Mesothelial cell of epicardium (in vitro differentiated cells): Measurements from ENCODE around the gene POC5. TPM values are rescaled to one million over a fixed set of nuclear protein-coding genes. Genes with fewer than 3 reads are reported as not detected.

ENCODE experiments used
- DNase-seq, 2 experiments: peaks; one replicate each; pipeline ENCODE4 v3.0.0; 2021; ENCODE audit warnings: low spot score in 2 of 2; ENCODE audit not compliant: unreplicated experiment in 2 of 2
- H3K27ac Mint-ChIP-seq: 2 replicates; pipeline ENCODE4 v1.8.0; 2021; ENCODE audit warnings: mixed read lengths
- H3K27me3 Mint-ChIP-seq: 2 replicates; pipeline ENCODE4 v1.8.0; 2021; ENCODE audit warnings: low read depth, mixed read lengths
- H3K36me3 Mint-ChIP-seq: 2 replicates; pipeline ENCODE4 v1.8.0; 2021; ENCODE audit warnings: mixed read lengths
- H3K4me1 Mint-ChIP-seq: 2 replicates; pipeline ENCODE4 v1.8.0; 2021; ENCODE audit warnings: mixed read lengths
- H3K4me3 Mint-ChIP-seq: 2 replicates; pipeline ENCODE4 v1.8.0; 2021; ENCODE audit warnings: mild to moderate bottlenecking, moderate library complexity, mixed read lengths
- H3K9me3 Mint-ChIP-seq: 2 replicates; pipeline ENCODE4 v1.8.0; 2021; ENCODE audit warnings: mixed read lengths
- total RNA-seq: library from RNA; stranded (reverse); gene quantifications from 3 replicates; pipeline ENCODE4 v1.2.1, GENCODE V29; 2021
- TF ChIP-seq, protein P1 (sequence below): fragments of 200-600 bp; sonication (generic); IDR thresholded peaks from one replicate; pipeline ENCODE4 v1.5.0; 2021; ENCODE audit warnings: antibody characterized with exemption; ENCODE audit not compliant: unreplicated experiment

POC5 gene
- total RNA-seq, 1 donor from 2014 or later = 15.0 TPM

DNA sequence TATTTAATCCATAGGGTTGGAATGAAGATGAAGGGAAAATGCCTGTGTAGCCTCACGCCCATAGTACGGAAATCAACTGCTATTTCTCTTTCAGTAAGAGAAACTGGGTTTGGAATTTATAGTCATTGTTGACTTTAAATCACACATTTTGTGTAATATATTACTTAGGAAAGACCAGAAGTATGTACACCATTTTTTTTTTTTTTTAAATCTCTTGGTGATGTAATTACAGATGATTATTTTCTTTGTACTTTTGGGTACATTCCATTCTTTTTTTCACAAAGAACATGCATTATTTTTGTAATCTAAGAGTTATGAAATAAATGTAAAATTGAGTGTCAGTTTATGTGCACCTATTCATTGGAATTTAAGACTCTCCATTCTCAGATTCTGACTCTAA, 45.7 kb downstream of the POC5 start:
- peaks cover 40% of the 10 kb centered on the region for H3K4me1 Mint-ChIP-seq
- H3K9me3 Mint-ChIP-seq = no peaks in the 10 kb centered on the region
- H3K27ac Mint-ChIP-seq = no peak overlapping the region
- TF ChIP-seq, protein P1, sequence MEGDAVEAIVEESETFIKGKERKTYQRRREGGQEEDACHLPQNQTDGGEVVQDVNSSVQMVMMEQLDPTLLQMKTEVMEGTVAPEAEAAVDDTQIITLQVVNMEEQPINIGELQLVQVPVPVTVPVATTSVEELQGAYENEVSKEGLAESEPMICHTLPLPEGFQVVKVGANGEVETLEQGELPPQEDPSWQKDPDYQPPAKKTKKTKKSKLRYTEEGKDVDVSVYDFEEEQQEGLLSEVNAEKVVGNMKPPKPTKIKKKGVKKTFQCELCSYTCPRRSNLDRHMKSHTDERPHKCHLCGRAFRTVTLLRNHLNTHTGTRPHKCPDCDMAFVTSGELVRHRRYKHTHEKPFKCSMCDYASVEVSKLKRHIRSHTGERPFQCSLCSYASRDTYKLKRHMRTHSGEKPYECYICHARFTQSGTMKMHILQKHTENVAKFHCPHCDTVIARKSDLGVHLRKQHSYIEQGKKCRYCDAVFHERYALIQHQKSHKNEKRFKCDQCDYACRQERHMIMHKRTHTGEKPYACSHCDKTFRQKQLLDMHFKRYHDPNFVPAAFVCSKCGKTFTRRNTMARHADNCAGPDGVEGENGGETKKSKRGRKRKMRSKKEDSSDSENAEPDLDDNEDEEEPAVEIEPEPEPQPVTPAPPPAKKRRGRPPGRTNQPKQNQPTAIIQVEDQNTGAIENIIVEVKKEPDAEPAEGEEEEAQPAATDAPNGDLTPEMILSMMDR = no peak
- peaks cover 4% of the 10 kb centered on the region for H3K36me3 Mint-ChIP-seq
- DNase-seq = no peak
- H3K4me3 Mint-ChIP-seq = no peak overlapping the region
- H3K27me3 Mint-ChIP-seq = no peaks in the 10 kb centered on the region

DNA sequence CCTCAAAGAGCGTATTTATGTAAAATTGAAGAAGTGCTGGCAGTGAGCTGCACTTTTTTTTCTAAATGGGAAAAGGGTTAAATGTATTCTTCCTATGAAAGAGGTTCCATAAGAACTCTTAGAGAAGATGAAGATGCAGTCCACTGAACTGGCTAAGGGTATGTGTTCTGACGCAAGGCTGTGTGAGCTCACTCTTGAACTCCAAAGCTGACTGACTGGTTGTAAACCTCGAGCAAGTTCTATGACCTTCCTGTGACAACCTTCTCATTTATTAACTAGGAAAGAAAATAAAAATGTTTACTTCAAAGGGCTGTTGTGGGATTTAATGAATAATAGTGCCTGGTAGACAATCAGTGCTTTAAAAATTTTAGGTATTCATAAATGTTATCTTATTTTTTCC, 46.7 kb downstream of the POC5 start:
- peaks cover 4% of the 10 kb centered on the region for H3K36me3 Mint-ChIP-seq
- H3K9me3 Mint-ChIP-seq = no peaks in the 10 kb centered on the region
- no peaks in the 10 kb centered on the region for H3K27me3 Mint-ChIP-seq
- peaks cover 33% of the 10 kb centered on the region for H3K4me1 Mint-ChIP-seq
- no peak overlapping the region for H3K27ac Mint-ChIP-seq
- TF ChIP-seq, protein P1 = no peak
- no peak for DNase-seq
- H3K4me3 Mint-ChIP-seq = no peak overlapping the region

DNA sequence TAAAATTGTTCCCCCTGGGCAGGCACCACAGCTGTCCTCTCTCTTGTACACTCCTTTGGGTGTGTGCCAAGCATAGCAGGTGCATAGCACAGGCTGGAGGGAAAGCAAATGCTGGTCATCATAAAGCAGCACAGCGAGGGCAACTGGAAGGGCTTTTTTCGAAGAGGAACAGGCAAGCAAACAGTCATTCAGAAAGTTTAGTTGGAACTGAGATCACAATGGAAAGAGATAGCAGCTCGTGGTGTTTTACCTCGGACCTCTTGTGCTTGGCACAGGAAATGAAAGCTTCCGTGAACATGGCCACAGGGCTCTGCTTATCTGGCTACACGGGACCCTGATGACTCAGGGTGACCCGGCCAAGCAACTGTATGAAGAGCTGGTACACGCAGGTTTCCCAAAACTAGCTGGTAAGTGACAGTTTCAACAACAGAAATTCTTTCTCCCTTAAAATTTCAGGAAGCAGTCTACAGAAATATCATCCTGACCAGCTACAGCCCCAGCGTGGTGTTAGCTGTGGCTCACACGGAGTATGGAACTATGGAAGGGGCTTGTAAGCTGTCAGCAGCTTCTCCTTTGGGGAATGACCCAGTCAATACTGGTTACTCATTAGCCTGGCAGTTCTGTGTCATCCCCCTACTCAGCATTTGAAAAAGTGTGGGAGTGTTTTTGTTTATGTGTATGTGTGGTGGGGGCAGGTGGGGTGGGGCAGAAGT, 48.1 kb downstream of the POC5 start:
- Mint-ChIP-seq H3K27me3 (no peaks in the 10 kb centered on the region), H3K4me3 (no peak overlapping the region), H3K36me3 (peaks cover 4% of the 10 kb centered on the region), H3K4me1 (peaks cover 37% of the 10 kb centered on the region), H3K9me3 (no peaks in the 10 kb centered on the region), H3K27ac (no peak overlapping the region)
- no peak for DNase-seq
- TF ChIP-seq, protein P1 = no peak

DNA sequence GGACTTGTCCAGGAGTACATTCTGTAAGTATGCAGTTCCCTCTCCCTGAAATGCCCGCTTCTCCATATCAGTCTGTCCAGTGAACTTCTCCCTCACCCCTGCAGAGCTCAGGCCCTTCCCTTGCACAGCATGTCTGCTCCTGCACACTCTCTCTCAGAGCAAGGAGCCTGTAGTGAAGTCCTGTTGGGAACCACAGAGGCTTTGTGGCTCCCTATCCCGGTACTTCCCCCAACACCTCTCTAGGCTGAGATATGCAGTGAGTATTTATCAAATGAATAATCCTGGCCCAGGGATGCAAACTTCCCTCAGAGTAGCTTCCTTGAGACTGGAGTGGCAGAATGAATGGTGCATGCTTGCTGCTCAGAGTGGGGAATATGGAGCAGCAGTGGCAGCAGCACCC, 48.8 kb downstream of the POC5 start:
- TF ChIP-seq, protein P1 = no peak
- H3K27ac Mint-ChIP-seq = no peak overlapping the region
- H3K9me3 Mint-ChIP-seq = no peaks in the 10 kb centered on the region
- no peaks in the 10 kb centered on the region for H3K27me3 Mint-ChIP-seq
- no peak for DNase-seq
- peaks cover 44% of the 10 kb centered on the region for H3K4me1 Mint-ChIP-seq
- peaks cover 4% of the 10 kb centered on the region for H3K36me3 Mint-ChIP-seq
- no peak overlapping the region for H3K4me3 Mint-ChIP-seq

DNA sequence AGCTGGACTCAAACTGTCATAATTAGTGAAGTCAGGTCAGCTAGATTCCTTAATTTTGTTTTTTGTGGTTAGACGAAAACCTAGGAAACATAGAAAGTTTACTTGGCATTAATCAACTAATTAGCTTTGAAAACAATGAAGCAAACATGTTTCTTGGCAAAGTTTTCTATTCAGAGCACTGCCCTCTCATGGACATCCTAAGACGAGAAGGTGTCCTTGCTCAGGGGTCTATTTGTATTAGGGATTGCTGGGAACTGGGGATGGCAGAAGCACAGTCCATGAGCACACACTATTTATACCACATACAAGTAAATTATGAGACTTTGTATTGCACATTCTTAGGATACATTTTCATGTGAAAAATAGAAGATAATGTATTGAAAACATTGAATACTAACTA, 49.7 kb downstream of the POC5 start:
- no peak for DNase-seq
- TF ChIP-seq, protein P1 = no peak
- Mint-ChIP-seq H3K9me3 (no peaks in the 10 kb centered on the region), H3K4me3 (no peak overlapping the region), H3K36me3 (peaks cover 2% of the 10 kb centered on the region), H3K4me1 (peaks cover 45% of the 10 kb centered on the region), H3K27ac (no peak overlapping the region), H3K27me3 (no peaks in the 10 kb centered on the region)

DNA sequence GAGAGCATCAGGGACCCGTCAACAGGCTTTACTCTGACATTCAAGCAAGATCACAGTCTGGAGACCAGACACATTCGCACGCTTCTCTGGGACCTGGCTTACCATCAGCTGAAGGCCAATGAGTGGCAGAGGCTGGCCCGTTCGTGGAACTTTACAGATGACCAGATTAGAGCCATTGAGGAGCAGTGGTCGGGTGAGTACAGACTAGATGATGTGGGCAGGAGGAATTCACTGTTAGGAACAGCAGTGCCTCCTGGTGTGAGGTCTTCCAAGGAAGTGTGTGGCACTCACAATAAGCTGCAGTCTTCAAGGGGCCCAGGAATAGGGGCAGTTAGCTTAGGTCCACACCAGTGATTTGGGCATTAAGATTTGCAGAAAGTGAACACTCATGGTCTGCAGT, 50.4 kb downstream of the POC5 start:
- TF ChIP-seq, protein P1 = no peak
- DNase-seq = no peak
- H3K27me3 Mint-ChIP-seq = no peaks in the 10 kb centered on the region
- no peak overlapping the region for H3K4me3 Mint-ChIP-seq
- peaks cover 48% of the 10 kb centered on the region for H3K4me1 Mint-ChIP-seq
- peaks cover 2% of the 10 kb centered on the region for H3K36me3 Mint-ChIP-seq
- no peaks in the 10 kb centered on the region for H3K9me3 Mint-ChIP-seq
- H3K27ac Mint-ChIP-seq = no peak overlapping the region
